GM18519 (cell line): ENCODE measurements around the gene SLAMF1.
"Not testable (repeated sequence)": the region's sequence is repeated elsewhere in the genome, so short reads cannot be mapped to it uniquely, and the experiment has no call there.

Experiments
- ATAC-seq: cut with Tn5 transposase; IDR thresholded peaks from one replicate; pipeline ENCODE4 v1.9.1; 2021; ENCODE audit warnings: mild to moderate bottlenecking, moderate library complexity; ENCODE audit not compliant: unreplicated experiment, low FRiP score

SLAMF1 gene

DNA sequence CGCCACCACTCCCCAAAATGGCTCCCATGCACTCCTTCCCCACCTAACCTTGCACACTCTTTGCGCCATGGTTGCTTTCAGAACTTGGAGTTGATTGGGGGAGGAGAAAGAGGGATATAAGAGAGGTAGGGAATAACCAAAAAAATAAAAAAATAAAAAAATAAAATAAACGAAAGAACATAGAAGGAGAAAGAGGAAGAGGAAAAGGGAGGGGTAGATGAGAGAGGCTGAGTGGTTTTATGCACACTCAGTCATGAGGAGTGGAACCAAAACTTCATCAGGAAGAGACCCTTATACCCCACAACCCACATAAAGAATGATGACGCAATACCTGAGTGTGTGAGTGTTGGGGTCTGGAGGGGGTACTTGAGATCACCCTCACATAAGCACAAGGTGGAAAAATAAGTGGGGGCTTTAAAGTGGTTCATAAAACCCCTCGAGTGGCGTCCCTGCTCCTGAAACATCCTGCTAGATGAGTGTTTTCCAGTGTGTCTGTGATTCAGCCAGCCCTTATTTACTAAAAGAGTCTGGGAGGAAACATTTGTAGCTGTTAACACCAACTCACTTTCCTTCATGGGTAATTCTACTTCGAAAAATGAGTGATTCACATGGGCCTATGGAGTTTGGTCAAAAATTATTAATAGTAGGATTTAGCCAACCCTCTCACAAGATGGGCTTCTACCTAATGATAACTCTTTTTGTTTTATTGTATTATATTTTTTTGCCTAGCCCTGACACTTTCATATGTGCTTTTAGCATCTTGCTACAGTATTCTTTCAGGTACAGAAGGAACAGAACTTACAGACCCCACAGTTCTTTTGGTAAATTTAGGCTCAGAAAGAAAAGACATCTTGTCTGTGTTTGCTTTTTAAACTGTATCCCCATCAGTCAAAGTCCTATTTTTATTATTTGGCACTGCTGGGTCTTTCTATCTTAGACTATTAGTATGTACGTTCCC is 5.2 kb downstream of the SLAMF1 start:
- no peak for ATAC-seq

DNA sequence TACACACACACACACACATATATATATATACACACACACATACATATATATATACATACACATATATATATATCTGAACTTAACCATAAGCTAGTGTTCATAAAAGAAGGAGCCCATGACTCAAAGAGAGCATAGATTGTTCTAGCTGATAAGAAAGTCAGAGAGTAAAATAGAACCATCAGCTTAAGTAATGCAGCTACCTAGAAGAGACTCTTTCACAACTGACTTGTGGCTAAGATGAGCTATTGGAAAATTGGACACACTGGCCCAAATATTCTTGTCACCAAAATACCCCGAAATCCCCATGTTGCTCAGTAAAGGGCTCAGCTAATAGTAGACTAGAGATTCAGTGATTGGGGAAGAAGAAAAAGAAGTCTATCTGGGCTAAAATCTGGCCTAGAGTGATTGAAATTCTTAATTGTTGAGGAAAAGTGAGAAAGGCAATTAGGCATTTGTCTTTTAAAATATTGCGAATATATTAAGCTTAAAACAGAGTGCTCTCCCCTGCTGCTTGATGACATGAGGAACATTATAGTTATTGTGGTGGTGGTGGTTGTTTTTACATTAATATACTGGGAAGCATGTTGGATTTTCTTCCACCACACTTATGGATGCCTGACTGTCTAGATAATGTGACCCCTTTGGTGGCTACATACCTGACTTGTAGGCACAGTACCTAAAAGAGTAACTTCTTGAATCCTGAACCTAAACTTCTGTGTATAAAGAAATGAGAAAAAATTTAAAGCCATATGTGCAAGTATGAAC is 6.3 kb downstream of the SLAMF1 start:
- no peak for ATAC-seq

GRCh38 chr1:160639652-160640051 is 7.2 kb downstream of the SLAMF1 start:
- no peak for ATAC-seq

DNA sequence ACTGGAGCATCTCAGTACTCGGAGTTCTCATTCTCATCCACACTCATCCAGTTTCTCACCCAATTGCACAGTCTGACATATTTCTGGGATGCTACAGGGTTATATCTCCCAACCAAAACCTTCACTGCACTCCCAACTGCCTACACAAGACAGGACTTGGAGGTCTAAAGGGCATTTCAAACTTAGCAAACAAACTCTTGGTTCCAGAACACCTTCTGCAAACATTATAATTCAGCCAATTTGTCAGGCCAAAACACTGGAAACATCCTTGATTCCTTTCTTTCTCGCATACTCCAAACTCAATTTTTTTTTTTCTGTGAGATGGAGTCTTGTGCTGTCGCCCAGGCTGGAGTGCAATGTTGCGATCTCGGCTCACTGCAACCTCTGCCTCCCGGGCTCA is 7.9 kb downstream of the SLAMF1 start:
- no peak for ATAC-seq

DNA sequence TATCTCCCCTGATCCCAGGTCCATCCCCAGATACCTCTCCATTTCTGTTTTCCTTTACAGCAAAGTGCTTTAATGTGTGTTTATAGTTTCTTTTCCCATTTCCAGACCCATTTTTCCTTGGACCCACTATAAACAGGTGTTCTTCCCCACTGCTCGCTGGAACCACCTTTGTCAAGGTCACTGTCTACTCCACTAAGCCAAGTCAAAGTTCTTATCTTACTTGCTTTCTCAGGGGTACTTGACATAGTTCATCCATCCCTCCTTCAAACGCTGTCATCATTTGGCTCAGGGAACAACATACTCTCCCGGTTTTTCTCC is 8.3 kb downstream of the SLAMF1 start:
- ATAC-seq, result no peak

DNA sequence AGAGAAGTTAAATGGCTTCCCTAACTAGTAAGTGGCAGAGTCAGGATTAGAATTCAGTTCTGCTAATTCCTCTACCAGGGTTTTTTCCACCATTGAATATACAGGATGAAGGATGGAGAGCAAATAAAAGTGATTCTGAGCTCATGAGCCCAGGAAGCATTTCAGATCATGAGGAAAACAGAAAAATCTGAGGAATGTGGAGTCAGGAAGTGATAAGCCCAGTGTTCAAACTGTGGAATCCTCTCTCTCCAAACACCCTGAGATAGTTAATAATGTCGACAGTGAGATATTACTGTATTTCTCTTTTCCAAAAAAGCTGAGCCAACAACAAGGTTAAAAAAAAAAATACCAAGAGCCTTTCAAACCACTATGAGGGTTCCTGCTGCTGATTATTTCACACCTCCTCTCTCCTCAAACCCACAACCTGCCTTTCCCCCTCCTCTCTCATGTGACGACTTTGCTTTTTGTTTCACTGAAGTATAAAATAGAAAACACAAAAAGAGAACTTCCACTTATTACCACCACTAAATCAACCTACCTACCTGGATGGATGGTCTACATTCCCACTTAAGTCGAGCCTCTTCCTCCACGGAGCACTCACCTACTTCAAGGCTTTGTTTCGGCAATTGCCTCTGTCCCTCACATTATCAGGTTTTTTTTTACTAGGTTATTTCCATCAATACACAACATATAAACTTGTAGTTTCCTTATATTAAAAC is 8.9 kb downstream of the SLAMF1 start:
- ATAC-seq, result no peak

DNA sequence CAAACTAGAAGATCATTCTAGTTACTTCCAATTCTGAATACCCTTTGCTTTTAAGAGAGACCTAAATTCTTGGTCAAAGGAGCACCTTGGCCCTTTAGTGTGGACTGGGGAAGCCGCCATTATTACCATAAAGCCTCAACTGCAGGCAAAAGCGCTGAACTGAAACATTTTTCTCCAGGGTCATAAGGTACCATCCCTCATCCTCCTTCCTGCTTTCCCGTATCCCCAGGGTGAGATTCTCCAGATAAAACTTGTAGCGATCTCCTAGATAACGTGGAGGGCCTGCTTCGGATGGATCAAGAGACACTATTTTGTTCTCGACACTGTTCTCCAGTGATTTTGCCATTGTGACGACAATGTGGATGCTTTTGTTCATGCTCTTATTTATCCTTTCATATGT is 9.8 kb downstream of the SLAMF1 start:
- no peak for ATAC-seq

DNA sequence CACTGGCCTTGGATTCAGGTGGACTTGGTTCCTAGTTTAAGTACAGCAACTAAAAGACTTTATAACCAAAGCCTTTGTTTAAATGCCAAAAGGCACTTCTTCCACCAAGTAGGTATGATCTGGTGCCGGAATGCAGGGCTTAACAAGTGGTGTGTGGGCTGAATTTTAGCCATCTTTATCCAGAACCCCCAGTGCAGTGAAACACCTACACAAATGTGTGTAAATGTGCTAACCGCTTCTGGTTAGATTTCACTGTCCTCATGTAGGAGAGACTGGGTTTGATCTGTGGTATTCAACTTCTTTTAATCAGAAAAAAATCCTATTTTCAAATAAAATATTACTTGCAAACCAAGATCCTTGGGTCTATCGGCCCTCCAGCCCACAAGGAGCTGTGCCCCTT is 10.3 kb downstream of the SLAMF1 start:
- ATAC-seq, result no peak

DNA sequence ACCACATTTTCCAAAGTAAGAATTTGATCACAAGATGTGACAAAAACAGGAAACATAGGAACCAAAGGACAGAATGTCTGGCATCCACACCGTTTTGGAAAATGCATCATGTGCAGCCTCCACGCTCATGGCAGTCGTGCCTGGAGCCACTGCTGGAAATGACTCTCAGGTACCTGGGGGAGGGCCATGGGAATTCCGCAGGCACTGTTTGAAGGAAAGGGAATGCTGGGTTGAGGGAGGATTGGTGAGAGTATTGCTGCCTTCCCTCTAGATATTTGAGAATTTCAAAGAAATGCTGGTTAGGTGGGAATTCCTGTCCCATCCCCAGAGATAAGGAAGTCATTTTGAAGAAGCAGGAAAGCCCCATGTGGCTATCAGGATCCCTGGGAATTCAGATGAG is 10.8 kb downstream of the SLAMF1 start:
- ATAC-seq, result no peak

GRCh38 chr1:160634543-160635491 is 12.0 kb downstream of the SLAMF1 start:
- no peak for ATAC-seq

- ATAC-seq, result no peak
These were observed 13.4 kb downstream of the SLAMF1 start for GRCh38 chr1:160633330-160633903.

GRCh38 chr1:160631983-160632625 is 14.7 kb downstream of the SLAMF1 start:
- ATAC-seq, result no peak

DNA sequence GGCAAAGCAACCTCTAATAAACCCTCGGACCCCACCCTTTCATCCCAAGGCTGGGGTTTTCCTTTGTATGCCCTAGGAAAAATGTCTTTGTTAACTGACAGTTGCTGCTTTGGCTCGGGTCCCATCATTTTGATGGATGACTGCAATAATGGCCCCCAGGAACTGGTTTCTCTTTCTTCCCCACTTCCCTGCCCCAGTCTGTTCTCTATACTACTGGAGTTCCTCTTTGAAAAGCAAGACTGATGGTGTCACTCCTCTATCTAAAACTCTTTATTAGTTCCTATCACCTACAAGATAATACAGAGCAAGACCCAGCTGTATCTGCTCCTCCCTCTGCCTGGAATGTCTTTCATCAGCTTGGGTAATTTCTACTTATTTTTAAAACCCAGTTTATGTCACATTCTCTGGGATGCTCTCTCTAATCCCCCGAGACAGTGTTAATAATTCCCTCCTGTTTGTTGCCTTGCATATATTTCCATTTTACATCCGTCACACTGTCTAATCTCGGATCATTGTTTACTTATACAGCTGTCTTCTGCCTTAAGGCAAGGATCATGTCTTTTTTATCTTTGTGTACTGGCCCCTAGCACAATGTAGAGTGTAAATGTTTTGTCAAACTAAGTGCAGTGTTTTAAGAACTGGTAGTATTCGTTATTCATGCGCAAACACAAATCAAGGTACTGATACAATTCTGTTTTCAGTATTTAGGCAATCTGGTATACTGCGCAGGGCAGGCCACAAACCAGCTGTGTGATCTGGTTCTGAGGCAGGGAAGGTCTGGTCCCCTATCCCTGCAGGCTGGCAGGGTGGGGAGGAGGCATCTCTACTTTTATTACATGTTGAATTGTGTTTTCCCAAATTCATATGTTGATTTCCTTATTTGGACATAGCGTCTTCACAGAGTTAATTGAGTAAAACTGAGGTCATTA is 16.1 kb downstream of the SLAMF1 start:
- no peak for ATAC-seq

- ATAC-seq, result no peak
These were observed 17.3 kb downstream of the SLAMF1 start for GRCh38 chr1:160629286-160630210.

GRCh38 chr1:160628799-160629263 is 18.0 kb downstream of the SLAMF1 start:
- no peak for ATAC-seq

- ATAC-seq, result not testable (repeated sequence)
These were observed 19.1 kb downstream of the SLAMF1 start for GRCh38 chr1:160627677-160628289.
